NCI-H2107 treated with DMSO at 0.1 percent for 48 hours (cell line): ENCODE measurements around the gene GASK1B.

Experiments used
- DNase-seq: peaks from one replicate; lab custom pipeline; 2025; ENCODE audit not compliant: unreplicated experiment; lab: John Stamatoyannopoulos, UW

GASK1B gene

GRCh38 chr4:158155656-158156356, 17.0 kb downstream of the GASK1B start:
- DNase-seq = no peak

- DNase-seq = no peak
Measured at GRCh38 chr4:158147151-158147550, 25.7 kb downstream of the GASK1B start.

- DNase-seq = no peak
Measured at GRCh38 chr4:158146736-158147135, 26.1 kb downstream of the GASK1B start.

GRCh38 chr4:158139086-158139485, 33.7 kb downstream of the GASK1B start:
- no peak for DNase-seq

- DNase-seq = no peak
Measured at GRCh38 chr4:158134222-158134621, 38.6 kb downstream of the GASK1B start.

- no peak for DNase-seq
Measured at GRCh38 chr4:158133551-158133950, 39.3 kb downstream of the GASK1B start.

GRCh38 chr4:158131027-158131426, 41.8 kb downstream of the GASK1B start:
- DNase-seq = no peak

- no peak for DNase-seq
Measured at GRCh38 chr4:158130204-158130603, 42.6 kb downstream of the GASK1B start.

- DNase-seq = no peak
Measured at GRCh38 chr4:158129694-158130093, 43.1 kb downstream of the GASK1B start.

- no peak for DNase-seq
Measured at GRCh38 chr4:158128540-158128939, 44.3 kb downstream of the GASK1B start.

- DNase-seq = no peak
Measured at GRCh38 chr4:158125310-158125709, 47.5 kb downstream of the GASK1B start.
